SK-N-MC (cell line): ENCODE measurements around the gene CTNND2.

Experiments
- EZH2 ChIP-seq: fragments of 200-600 bp; sonication (generic); IDR thresholded peaks from one replicate; pipeline ENCODE4 v1.6.1; 2017; ENCODE audit warnings: antibody characterized with exemption
- POLR2AphosphoS5 ChIP-seq: IDR thresholded peaks from 2 replicates; pipeline ENCODE4 v1.6.1; 2012; ENCODE audit warnings: mild to moderate bottlenecking, low read depth, low read length, borderline replicate concordance

DNA sequence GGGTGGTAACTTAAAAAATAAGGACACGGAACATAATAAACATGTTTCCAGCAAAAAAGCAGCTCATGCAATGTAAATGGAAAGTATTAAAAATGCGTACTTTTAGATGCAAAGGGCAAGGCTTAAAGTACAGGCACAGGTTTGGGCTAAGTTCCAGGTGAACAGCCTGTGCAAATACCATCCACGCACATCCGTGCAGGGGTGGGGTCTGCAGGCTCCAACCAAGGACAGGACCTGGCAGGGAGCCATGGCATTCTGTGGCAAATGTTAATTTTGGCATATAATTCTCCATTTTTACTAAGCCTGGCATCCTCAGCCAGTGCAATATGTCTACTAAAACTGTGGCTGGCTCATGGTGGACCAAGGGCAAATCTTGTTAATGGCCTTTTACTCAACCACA, 777.4 kb downstream of the CTNND2 start:
- TF ChIP-seq POLR2AphosphoS5 (no peak), EZH2 (no peak)
